GM19099 (cell line): Measurements from ENCODE around the gene MUS81.

Experiments
- POLR2A ChIP-seq: IDR thresholded peaks from 3 replicates; pipeline ENCODE4 v1.6.1; 2011; ENCODE audit warnings: low read depth; ENCODE audit not compliant: insufficient read length; ENCODE audit errors: extremely low read depth

The MUS81 gene

DNA sequence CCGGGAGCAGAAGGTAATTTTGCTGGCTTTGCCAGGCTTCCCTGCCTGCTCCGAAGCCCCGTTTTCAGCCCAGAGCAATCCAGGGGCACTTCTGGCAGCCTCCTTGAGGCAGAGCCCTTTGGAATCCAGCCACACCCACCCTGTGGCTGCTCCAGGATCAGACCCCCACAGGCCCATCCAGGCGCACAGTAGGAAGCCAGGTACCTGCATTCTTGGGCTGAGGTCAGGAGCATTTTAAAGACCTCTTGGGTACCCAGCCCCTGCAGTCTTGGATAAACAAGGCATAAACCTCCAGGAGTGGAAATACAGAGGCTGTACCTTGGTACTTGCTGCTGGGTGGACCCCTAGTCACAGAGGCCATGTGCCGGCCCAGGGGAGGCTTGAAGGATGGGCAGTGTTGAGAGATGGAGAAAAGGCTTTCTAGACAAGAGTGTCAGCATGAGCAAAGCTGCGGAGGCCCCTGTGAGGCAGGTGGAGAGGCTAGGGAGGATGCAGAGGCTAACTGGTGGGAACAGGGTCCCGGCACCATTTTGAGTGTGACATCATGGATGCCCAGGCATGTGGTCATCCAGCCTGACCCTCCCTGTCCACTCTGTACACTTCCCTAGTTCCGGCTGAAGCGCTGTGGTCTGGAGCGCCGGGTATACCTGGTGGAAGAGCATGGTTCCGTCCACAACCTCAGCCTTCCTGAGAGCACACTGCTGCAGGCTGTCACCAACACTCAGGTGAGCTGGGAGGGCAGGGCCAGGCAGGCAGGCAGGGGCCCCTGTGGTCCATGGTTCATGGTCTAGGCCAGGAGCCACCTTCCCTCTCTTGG lies 3.9 kb downstream of the MUS81 start:
- no peak for TF ChIP-seq POLR2A

DNA sequence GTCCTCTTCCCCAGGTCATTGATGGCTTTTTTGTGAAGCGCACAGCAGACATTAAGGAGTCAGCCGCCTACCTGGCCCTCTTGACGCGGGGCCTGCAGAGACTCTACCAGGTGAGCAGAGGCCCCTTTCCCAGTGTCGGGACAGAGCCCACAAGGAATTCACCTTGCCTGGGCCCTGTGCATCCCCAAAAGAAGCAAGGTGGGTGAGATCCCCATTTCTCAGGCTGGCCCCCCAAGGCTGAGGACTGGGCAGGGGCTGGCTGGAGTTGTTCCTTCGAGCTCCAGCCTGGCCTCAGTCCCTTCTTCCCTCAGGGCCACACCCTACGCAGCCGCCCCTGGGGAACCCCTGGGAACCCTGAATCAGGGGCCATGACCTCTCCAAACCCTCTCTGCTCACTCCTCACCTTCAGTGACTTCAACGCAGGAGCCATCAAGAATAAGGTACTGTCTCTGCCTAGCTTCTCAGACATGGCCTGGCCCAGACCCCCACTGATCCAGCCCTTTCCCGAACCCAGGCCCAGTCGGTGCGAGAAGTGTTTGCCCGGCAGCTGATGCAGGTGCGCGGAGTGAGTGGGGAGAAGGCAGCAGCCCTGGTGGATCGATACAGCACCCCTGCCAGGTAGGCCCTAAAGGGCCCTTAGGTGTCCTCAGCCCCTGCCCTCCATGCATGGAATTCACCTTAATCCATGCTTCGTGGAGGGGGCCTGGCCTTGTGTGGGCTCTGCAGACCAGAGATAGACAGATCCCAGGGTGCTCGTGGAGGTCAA lies 4.7 kb downstream of the MUS81 start:
- TF ChIP-seq POLR2A: no peak

GRCh38 chr11:65865550-65866172 lies 5.4 kb downstream of the MUS81 start:
- no peak for TF ChIP-seq POLR2A

GRCh38 chr11:65866509-65867283 lies 6.5 kb downstream of the MUS81 start:
- TF ChIP-seq POLR2A: no peak

DNA sequence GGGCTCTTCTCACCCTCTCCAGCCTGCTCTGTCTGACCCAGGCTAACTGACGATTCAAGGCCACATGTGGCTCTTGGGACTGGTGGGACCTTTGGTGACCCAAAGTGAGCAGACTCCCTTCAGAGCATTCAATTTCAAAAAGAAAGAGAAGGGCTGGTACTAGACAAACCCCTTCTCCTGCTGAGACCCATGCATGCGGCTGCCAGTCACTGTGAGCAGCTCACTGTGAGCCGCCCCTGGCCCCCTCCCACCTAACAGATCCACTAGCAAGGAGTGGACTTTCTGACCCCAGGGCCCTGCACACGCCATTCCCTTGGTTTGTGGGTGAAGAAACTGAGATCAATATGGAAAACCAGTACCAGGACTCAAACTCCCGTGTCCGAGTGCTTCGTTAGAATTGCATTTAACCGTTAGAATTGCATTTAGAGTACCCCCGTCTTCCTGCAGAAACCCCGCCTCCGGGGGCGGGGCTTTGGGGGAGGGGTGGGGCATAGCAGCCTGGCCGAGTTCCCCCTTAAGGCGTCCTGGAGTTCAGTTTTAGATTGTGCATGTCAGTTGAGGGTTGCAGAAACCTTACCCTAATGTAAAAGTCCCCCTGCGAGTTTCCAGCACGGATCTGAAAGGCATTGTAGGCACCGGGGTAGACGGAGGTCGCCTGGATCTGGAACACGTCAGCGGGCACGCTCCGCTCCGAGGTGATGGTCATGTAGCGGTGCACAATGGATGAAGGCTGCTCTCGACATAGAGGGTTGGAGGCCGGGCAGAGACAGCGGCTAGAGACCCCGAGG lies 7.2 kb downstream of the MUS81 start:
- no peak for TF ChIP-seq POLR2A

DNA sequence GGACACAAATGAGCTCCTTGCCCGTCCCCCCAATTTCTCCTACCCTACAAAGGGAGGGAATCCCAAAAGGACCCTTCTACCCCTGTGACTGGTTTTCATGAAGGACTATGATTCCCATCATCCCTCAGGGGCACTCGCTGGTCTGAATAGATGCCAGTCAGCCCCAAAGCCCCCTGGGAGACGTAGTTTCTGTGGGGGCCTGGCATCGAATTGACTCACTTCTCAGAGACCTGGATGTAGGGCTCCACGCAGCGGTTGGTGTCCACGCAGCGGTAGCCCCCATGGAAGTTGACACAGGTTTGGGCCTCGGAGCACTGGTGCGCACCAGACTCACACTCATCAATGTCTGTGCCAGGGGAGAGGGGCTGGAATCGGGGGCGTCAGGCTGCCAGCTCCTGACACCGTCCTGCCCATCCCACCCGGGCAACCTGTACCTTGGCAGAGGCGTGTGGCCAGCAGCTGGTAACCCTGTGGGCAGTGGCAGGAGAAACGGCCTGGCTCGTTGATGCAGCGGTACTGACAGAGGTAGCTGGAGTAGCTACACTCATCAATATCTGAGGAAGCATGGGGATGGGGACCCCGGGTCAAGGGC lies 7.9 kb downstream of the MUS81 start:
- no peak for TF ChIP-seq POLR2A

- TF ChIP-seq POLR2A: no peak
Measured at GRCh38 chr11:65868907-65869306, 8.7 kb downstream of the MUS81 start.

DNA sequence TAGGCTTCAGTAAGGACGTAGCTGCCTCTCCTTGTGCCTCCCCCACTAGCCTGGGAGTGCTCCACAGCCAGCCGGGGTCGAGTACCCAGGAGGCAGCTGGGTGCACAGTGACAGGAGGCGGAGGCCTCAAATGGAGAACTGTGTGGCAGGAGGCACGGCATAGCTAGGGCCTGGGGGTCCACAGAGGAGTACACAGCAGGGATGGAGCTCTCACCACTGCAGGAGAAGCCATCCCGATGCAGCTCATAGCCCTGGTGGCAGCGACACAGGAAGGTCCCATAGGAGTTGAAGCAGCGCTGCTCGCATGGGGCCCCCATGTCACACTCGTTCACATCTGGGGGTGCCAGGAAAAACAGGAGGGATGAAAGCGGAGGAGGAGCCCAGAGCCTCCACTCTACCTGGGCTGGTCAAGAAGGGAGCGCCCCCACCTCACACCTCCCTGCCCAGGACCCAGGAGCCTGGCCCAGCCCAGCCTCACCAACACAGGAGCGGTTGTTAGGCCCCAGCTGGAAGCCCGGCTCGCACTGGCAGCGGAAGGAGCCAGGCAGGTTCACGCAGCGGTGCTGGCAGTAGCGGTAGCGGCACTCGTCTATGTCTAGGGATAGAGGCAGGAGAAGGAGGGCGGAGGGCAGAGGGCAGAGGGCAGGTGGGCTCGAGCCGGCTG lies 9.5 kb downstream of the MUS81 start:
- no peak for TF ChIP-seq POLR2A

- no peak for TF ChIP-seq POLR2A
Measured at GRCh38 chr11:65870307-65870658, 10.1 kb downstream of the MUS81 start.

GRCh38 chr11:65870706-65871681 lies 10.8 kb downstream of the MUS81 start:
- TF ChIP-seq POLR2A: no peak

DNA sequence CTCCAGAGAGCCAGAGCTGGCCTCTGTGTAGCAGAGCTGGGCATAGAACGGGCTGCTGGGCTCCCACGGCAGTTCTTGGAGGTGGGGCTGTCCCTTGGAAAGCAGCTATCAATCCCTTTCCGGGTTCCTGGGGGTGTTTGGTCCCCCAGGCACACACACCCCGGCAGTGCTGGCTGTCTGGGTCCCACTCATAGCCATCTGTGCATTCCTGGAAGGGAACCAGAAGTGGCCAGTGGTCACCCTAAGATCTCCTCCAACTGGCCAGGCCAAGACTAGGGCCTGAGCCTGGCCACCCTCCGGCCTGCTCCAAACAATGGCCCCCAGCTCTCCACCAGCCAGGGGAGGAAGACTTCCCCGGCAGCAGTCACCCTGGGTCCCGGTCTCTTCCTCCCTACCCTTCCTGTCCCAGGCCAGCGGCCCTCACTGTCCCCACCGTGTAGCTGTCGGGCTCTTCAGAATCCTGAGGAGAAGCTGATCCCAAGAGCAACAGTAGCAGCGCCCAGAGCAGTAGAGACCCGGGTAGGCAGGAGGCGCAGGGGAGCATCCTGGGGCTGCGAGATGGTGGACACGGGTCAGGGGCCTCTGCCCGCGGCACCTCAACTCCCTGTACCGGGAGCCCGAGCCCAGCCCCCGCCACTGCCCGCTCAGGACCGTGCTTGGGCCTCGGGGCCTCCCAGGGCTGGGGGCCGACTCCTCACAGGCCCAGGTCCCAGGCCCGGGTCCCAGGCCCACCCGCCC lies 11.7 kb downstream of the MUS81 start:
- no peak for TF ChIP-seq POLR2A

DNA sequence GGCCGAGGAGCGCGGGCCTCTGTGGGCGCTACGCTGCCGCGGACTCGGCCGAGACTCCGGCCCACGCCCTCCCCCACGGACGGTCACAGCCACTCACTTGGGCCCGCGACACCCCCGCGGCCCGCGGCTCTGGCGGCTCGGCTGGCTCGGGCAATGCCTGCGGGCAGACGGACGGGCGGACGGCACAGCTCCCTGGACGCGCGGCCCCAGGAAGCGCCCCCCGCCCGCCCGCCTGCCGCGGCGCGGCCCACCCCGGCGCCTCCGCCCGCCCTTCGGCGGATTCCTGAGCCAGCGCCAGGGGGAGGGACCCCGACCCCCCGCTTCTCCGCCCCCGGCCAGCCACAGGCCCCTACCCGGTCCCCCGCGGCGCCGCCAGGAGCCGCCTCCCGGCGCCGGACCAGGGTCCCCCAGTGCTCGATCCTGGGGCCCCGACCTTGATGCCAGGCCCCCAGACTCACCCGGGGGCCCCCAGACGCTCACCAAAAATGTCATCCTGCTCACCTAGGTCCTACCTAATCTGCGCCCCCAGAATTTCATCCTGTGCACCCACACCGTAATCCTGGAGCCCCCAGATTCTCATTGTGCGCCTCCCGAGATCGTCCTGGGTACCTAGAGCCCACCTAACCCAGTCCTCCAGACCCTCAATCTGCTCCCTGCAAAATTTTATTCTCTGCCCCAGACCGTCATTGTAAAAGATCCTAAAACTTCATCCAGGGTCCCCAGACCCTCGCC lies 12.5 kb downstream of the MUS81 start, which contains the start of gene EFEMP2:
Gene EFEMP2, minus strand, starts transcription at position 215 of the 732 bp plus-strand sequence. CDS start 446 bp downstream, outside the sequence.
- TF ChIP-seq POLR2A: no peak
